ENCODE measurements around the gene KRABD2.
"Not testable (repeated sequence)": the region's sequence is repeated elsewhere in the genome, so short reads cannot be mapped to it uniquely, and the experiment has no call there.

Gene KRABD2

DNA sequence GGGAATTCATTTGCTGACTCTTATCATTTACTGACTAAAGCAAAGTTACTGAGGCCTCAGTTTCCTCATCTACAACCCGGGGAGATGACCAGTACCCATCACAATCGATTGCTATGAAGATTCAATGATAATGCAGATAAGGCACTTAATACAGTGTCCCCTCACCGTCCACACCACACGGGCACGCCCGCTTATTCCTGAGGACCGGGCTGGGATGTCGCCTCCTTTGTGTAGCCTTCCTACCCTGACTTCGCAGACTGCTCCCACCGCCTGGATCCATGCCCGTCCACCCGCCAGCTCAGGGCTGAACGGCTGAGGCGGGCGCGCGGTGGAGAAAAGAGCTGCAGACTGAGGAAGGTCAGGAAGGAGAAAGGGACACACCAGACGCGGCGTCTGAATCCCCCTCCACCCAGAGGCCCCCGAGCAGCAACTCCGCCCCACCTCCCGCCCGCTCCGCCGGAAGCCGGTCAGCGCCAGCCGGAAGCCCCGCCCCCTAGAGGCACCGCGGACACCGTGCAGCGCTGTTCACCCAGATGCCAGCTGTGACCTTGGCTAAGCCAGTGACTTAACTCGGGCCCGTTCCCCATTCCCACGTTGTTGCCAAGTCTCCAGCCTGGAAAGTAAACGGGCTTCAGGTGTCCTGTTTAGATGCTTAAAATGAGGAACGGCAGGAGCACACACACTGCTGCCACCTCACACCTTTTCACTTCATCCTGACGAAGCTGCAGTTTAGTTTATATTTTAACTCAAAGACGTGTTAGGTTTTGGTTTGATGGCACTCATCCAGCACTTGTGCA is at the start of gene KRABD2:
Gene KRABD2, minus strand, starts transcription at position 434 of the 797 bp plus-strand sequence.
- peak; percentile 86 to 91 for DNase-seq

DNA sequence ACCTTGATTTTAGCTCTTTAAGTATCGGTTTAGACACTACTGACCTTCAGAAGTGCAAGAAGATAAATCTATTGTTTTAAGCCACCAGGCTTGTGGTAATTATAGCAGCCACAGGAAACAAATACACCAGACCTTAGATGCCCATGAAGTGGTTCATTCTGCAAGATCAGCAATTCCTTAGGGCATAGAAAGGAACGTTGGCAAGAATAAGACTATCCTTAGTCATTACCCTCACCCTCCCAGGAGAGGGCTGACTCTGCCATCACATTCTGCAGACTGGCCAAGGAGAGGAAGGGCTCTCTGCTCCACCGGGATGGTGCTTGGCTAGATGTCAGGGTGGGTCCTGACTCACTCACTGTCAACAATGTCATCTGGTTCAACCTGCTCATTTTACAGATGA is 45.1 kb upstream of the KRABD2 start:
- DNase-seq = no peak

DNA sequence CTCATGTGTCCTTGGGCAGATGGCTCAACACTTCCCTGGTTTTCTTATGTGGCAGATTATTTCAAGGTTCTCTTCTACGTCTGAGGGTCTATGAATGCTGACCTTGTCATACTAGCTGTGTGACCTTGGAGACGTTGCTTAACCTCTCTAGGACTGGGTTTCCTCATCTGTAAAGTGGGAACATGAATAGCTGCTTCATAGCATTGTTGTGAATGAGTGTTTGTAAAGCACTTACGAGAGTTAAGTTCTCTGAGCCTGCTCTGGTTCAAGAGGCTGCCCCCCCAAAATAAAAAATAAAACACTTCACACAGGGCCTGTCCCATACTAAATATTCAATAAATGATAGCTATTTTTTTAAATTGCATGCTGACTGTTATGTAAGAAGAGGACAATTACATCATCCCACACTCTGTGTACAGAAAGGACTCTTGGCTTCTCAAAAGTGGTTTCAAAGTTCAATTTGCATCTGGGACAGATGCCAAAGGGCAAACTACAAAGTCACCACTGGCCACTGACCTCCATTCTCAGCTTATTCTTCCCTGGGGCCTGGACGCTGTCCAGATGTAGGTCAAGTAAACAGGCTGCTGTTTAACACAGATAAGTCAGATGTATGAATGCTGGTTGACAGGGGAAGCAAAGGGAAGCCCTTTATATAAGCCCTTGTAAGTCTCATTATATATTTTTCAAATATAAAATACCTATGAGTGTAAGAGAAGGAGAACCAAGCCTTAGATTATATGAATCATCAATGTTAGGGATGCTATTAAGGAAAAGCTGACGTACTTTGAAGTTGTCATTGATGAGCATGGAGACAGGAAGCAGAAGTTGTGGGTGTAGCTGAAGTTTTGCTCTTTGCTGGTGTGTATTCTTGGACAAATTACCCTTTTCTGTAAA is 43.8 kb upstream of the KRABD2 start:
- DNase-seq = peak in 1 of 2 donors; percentile 20

DNA sequence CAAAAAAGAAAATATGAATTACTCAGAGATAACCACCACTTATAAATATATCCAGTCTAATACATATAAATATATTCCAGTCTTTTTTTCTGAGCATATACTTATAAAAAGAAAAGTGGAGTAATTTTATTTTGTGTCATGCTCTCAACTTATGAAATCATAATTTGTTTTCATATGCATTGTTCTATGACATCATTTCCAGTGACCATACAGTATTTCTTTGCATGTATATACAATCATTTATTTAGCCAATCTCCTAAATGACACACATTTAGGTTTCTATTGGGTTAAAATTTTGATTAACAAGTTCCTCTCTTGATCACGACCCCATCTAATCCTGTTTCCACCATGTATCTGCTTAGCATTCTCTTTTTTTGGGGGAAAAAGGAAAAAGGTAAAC is 42.8 kb upstream of the KRABD2 start:
- no peak for DNase-seq

DNA sequence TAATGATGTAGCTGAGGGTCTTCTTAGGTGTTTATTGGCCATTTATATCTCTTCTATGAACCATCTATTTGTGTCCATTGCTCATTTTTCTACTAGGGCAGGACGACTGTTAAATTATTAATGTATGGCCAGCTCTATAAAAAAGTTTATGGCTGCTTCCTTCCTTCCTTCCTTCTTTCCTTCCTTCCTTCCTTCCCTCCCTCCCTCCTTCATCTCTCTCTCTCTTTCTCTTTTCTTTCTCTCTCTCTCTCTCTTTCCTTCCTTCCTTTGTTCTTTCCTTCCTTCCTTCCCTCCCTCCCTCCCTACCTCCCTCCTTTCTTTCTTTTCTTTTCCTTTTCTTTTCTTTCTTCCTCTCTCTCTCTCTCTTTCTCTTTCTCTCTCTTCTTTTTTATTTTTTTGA is 42.0 kb upstream of the KRABD2 start:
- DNase-seq = no peak

DNA sequence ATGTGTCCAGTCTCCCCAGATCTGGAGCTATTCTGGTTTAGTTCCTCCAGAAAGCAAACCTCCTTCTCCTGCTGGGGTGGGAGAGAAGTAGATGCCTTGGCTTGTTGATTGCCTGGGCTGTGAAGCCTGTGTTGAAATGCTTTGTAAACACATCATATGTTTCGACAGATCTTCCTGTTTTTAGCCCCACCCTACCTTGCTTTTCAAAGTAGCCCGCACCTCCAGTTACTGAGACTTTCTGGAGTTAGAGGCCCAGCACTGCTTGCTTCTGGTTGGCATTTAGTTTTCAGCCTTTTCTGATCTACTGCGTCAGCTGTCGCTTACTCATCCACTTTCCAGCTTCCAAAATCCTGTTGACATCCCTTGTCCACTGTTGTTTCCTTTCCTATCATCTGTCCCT is 41.3 kb upstream of the KRABD2 start:
- DNase-seq = peak in 1 of 2 donors; percentile 43

DNA sequence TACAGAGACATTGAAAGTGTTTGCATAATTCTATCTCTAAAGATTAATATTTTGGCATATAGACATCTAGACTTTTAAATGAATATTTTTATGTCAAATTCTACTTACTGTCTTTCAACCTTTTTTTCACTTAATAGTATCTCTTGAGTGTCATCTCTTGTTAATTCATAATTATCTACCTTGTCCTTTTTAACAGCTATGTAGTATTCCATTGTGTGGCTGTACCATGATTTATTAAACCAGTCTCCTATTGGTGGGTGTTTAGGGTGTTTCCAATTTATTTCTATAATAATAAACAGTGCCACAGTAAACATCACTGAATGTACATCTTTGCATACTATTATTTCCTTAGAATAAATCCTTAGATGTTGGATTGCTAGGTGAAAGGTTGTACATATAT is 37.4 kb upstream of the KRABD2 start:
- no peak for DNase-seq

DNA sequence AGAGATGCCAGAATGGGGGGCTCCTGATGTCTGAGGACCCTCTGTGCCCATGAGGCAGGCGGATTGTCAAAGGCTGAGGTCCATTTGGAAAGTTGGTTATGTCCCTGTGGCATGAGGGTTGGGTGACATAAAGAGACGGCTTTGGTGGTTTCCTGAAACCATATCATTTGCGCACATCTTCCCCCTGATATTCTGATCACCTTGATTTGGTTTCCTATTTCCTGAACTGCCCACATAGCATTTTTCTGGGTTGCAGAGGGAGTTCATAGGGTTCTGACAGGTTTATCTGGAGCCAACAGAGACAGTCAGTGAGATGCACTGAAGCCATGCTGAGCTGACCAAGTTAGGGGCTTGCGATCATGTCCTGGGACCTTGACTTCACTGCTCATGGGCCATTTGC is 36.8 kb upstream of the KRABD2 start:
- DNase-seq = no peak

DNA sequence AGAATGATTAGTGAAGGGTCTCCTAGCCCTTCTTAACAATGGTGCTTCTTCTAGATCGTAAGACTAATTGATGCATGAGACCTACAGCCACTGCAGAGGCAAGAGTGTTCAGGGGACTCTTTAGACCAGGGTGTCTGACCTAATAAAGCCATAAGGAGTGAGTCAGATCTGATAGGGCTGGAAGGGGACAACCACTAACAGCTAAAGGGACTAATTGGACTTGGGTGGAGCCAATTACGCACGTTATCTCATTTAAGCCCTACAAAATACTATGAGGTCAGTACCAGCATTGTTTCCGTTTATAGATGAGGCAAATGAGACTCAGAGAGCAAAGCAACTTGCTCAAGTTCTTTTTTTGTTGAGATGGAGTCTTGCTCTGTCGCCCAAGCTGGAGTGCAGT is 35.6 kb upstream of the KRABD2 start:
- DNase-seq = no peak

DNA sequence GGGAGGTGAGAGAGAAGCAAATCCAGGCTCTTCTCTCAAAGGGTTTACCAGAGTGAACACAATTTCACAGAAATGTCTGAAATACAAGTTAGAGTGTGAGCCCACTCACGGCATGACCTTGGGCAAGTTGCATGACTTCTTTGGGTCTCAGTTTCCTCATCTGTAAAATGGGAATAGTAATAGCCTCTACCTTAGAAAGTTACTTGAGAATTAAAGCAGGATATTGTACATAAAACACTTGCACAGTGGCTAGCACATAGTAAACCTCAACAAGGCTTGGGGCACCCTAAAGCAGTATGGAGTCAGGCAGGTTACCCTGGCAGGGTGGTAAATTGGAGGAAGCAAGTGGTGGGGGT is 34.4 kb upstream of the KRABD2 start:
- no peak for DNase-seq

DNA sequence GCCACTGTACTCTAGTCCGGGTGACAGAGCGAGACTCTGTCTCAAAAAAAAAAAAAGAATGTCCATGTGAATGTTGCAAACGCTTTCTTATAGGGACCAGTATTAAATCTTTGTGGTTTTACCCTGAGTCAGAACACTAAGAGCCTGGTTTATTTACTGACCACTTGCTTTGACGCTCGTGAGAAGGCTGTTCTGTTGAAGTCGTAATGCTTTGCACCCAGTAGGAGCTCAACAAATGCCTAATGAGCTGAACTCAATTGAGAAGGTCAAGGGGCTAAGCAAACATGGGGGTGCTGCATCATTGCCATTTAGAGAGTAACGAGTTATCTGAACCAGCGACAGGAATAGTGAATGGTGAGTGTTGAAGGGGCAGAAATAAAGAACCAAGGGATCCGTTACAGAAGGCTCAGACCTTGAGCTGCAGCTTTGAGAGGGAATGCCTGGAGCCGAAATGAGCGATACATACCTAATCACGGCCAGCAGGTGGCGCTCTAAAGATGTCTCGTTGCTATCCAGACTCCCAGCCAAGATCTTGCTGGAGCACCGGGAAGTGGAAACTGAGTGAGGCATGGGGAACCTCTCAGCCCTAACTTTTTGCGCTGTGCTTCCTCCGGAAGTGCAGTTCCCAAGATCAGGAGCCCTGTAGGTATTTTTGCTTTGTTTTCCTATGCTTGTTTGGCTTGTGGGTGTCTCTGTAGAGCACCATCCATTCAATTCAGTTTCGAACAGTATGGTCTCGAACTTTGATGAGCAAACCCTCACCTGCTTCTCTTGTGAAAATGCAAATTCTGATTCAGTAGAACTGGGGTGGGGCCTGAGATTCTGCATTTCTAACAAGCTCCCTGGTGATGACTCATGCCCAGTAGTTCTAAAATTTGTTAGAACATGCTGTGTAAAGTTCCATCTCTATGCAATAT is 33.7 kb upstream of the KRABD2 start:
- peak; percentile 72 to 79 for DNase-seq

DNA sequence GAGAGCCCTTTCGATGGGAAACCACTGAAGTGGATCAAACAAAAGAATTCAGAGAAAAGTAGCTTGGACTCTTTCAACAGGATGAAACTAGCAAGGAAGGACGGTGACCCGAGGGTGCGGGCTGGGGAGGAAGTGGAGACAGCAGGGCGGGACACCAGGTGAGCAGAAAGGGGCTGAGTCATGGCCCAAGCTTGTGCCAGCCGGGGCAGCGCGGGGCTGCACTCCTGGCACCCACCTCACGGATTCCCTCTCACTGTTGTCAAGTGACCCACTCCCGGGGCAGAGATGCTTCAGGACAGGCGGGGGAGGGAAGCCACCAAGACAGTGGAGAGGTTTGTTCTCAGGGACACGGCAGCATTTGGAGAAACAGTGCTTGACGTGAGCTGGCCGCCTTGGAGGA is 31.9 kb upstream of the KRABD2 start:
- no peak for DNase-seq

DNA sequence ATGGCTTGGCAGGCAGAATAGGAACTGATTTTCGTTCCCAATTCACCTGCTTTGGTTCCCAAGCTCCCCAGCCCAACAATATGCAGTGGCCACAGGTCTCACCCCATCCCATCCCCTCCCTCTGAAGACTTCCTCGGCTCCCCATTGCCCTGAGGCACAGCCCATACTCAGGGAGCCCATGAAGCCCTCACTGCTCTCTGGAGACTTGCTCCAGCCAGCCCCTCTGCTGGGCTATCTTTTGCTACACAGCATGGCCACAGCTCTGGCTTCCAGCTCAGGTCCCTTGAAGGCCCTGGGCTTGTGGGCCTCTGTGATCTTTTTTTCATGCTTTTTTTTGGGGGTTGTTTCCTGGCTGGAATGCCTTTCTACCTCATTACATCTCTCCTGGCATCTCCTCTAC is 29.7 kb upstream of the KRABD2 start:
- DNase-seq = no peak

DNA sequence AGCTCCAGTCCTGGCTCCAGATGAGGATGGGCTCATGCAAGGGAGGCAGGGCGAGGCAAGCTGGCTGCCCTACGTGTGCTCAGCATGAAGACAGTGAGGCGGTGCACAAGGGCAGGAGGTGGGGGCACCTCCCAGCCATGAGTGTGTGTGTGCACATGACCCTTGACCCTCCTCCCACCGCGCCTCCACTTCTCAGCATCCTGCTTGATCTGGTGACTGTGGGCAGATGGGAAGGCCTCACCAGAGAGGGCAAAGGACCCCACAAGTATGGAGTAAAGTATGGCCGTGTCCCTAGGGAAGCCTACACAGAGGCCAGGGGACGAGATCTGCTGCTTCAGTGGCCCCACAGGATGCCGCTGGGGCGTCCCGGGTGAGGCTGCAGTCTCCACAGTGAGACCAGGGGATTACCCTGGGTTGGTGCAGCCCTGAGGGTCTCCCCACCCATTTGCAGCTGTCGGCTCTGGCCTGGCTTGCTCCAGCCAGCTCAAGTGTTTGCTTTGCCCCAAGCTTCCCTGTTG is 29.1 kb upstream of the KRABD2 start:
- DNase-seq = no peak

DNA sequence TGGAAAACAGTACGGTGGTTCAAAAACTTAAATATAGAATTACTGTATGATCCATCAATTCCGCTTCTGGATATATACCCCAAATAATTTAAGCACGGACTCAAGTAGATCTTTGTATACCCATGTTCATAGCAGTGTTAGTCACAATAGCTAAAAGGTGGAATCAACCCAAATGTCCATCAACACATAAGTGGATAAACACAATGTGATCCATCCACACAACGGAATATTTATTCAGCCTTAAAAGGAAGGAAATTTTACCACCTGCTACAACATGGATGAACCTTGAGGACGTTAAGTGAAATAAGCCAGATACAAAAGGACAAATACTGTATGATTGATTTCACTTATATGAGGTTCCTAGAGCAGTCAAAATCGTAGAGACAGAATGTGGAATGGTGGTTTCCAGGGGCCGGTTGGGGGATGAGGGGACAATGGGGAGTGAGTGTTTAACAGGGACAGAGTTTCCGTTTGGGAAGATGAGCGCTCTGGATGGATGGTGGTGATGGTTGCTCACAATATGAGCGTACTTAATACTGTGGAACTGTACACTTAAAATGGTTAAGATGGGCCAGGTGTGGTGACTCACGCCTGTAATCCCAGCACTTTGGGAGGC is 26.5 kb upstream of the KRABD2 start:
- DNase-seq = no peak

DNA sequence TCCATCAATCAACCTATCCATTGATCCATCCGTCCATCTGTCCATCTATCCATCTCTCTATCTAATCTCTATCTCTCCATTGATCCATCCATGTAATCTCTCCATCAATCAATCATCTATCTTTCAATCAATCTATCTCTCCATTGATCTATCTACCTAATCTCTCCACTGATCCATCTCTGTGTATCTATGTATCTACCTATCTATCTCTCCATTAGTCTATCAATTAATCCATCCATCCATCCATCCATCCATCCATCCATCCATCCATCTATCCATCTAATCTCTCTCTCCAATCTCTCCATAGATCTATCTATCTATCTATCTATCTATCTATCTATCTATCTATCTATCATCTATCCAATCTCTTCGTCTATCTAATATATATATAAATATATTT is 24.6 kb upstream of the KRABD2 start:
- DNase-seq = no peak

DNA sequence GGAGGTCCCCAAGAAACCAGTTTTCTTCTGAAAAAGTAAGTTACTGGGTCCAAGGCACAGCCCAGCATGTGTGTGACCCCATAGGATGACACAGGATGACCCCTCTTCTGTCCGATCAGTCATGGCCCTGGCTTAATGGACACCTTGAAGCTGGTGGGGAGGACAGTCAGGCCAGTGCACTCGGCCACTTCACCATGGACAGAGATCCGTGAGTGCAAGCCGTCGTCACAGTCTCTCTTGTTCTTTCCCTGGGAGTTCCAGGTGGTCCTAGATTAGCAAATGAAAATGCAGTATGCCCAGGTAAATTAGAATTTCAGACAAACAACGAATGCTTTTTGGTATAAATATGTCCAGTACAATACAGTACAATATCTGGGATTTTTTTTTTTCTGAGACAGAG is 22.5 kb upstream of the KRABD2 start:
- DNase-seq = no peak

DNA sequence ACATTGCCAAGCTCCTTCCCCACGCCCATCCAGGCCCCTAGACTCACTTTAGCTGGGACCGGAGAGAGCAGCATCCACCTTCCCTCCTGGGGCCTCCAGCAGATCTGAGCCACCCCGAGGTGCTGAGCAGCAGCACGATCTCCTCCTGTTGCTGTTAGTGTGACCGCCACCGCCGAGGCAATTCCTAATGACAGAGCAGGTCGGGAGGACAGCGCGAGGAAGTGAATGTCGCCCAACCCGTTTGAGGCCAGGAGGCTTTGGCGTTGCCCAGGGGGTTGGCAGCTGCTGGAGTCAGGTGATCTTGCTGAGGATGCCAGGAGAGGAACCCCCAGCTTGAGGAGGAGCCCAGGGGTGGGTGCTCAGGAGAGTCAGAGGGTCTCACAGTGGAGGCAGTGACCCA is 21.1 kb upstream of the KRABD2 start, which contains the start of gene RNF222:
Gene RNF222, minus strand, starts transcription at position 192 of the 400 bp plus-strand sequence. CDS start 4,366 bp downstream, outside the sequence.
- no peak for DNase-seq

DNA sequence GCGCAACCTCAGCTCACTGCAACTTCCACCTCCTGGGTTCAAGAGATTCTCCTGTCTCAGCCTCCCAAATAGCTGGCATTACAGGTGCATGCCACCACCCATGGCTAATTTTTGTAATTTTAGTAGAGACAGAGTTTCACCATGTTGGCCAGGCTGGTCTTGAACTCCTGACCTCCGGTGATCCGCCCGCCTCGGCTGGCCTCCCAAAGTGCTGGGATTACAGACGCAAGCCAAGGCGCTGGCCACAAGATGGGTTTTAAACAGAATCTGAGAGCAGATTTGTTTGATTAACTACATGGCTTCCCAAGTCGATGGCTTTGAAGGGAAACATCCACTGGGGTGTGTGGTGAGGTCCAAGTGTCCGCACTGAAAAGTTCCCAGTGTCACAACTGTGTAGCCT is 18.0 kb upstream of the KRABD2 start:
- DNase-seq = not testable (repeated sequence)

DNA sequence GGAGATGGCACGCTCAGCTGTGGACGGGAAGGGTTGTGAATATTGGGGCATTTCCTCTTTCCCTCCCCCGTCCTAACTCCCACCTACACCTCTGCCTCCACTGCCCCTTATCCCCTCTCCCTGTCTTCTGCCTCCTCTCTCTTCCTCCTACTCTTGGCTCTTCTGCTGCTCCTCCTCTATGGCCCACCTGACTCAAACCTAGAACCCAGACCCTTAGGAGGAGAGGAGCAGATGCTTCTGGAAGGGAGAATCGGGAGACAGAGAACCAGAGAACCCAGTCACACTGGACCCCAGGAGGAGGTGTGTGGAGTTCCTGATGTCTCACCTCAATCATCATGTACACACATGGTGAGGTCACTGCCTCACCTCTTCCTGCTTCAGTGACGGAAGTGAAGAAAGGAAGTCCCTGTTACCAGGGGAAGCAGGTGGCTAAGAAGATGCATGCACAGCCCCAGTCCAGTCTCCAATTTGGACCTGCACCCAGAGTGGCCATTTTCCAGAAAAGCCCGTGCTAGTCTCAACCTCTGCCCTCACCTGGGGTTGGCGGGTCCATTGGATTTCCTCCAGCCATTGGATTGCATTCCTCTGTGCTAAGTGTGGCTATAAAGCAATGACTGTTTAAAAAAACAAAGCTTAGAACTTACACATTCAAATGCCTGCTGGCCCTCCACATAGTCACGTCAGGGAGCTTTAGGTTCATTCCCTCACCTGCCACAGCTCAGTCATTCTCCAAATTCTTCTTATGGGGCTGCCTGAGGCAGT is 17.1 kb upstream of the KRABD2 start:
- DNase-seq = peak; percentile 53 to 67

DNA sequence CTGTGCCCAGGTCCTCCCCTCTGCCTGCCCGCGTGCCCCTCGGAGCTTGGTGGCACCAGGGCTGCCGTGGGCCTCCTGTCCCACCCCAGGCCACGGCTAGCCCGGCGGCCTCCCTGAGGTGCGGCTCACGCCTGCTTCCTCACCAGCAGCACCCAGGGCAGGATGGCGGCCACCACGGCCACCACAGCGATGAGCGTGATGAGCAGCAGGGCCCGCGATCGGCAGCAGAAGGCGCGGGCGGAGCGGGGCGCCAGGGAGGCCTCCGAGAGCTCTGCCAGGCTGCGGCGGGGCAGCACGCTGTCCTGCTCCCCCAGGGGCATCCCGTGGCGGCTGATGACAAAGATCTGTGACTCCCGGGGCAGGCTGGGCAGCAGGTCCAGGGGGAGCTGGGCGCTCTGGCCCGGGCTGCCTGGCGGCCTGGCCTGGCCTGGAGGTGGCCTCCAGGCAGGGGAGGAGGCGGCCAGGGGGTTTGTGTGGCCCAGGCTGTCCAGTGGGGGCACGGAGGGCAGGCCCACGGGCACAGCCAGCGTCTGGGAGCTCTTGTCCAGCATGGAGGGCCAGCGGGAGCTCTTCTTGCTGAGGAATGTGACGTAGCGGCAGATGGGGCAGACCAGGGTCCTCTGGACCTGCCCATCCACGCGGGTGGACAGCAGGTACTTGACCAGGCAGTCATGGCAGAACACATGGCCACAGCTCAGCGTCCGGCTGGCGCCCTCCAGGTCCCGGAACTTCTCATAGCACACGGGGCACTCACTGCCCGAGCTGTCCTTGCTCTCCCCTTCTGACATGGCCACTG is 16.4 kb upstream of the KRABD2 start:
- DNase-seq = no peak

Measured in CD4-positive, alpha-beta T cell treated with Interferon alpha-2 for 1 hour (primary cell).